ENCODE results near the gene CFAP69.

- TF ChIP-seq, protein P1, sequence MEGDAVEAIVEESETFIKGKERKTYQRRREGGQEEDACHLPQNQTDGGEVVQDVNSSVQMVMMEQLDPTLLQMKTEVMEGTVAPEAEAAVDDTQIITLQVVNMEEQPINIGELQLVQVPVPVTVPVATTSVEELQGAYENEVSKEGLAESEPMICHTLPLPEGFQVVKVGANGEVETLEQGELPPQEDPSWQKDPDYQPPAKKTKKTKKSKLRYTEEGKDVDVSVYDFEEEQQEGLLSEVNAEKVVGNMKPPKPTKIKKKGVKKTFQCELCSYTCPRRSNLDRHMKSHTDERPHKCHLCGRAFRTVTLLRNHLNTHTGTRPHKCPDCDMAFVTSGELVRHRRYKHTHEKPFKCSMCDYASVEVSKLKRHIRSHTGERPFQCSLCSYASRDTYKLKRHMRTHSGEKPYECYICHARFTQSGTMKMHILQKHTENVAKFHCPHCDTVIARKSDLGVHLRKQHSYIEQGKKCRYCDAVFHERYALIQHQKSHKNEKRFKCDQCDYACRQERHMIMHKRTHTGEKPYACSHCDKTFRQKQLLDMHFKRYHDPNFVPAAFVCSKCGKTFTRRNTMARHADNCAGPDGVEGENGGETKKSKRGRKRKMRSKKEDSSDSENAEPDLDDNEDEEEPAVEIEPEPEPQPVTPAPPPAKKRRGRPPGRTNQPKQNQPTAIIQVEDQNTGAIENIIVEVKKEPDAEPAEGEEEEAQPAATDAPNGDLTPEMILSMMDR (IDR thresholded peaks at IDR 0.05; ENCODE audit: poor library complexity, severe bottlenecking), result no peak
- TF ChIP-seq, protein P2, sequence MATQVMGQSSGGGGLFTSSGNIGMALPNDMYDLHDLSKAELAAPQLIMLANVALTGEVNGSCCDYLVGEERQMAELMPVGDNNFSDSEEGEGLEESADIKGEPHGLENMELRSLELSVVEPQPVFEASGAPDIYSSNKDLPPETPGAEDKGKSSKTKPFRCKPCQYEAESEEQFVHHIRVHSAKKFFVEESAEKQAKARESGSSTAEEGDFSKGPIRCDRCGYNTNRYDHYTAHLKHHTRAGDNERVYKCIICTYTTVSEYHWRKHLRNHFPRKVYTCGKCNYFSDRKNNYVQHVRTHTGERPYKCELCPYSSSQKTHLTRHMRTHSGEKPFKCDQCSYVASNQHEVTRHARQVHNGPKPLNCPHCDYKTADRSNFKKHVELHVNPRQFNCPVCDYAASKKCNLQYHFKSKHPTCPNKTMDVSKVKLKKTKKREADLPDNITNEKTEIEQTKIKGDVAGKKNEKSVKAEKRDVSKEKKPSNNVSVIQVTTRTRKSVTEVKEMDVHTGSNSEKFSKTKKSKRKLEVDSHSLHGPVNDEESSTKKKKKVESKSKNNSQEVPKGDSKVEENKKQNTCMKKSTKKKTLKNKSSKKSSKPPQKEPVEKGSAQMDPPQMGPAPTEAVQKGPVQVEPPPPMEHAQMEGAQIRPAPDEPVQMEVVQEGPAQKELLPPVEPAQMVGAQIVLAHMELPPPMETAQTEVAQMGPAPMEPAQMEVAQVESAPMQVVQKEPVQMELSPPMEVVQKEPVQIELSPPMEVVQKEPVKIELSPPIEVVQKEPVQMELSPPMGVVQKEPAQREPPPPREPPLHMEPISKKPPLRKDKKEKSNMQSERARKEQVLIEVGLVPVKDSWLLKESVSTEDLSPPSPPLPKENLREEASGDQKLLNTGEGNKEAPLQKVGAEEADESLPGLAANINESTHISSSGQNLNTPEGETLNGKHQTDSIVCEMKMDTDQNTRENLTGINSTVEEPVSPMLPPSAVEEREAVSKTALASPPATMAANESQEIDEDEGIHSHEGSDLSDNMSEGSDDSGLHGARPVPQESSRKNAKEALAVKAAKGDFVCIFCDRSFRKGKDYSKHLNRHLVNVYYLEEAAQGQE (IDR thresholded peaks at IDR 0.05; ENCODE audit: borderline replicate concordance), result no peak
- TF ChIP-seq EP300 (conservative IDR thresholded peaks at IDR 0.05; ENCODE audit: poor library complexity, severe bottlenecking) (no peak), TAF1 (IDR thresholded peaks at IDR 0.05; ENCODE audit: low read depth) (no peak), SMC3 (conservative IDR thresholded peaks at IDR 0.05; ENCODE audit: poor library complexity) (no peak), MXI1 (conservative IDR thresholded peaks at IDR 0.05; ENCODE audit: poor library complexity, severe bottlenecking) (no peak)
These were observed 100.8 kb downstream of the CFAP69 start for GRCh38 chr7:90345595-90346335.
